Suprapubic skin (tissue), 4 donors: ENCODE measurements around the gene EVI2B. TPM values are rescaled to one million over a fixed set of nuclear protein-coding genes. Genes with fewer than 3 reads are reported as not detected.
"Not testable (repeated sequence)": the region's sequence is repeated elsewhere in the genome, so short reads cannot be mapped to it uniquely, and the experiment has no call there.

ENCODE experiments used
- DNase-seq, 2 donors: peaks; one replicate each; pipeline ENCODE4 v3.0.0-alpha.2; 2019; ENCODE audit warnings: low spot score in 2 of 2
- H3K27ac ChIP-seq: fragments of 200-600 bp; sonication (generic); one replicate; pipeline ENCODE4 v1.5.1; 2019
- H3K27me3 ChIP-seq: fragments of 200-600 bp; sonication (generic); one replicate; pipeline ENCODE4 v1.5.1; 2019
- H3K36me3 ChIP-seq: fragments of 200-600 bp; sonication (generic); one replicate; pipeline ENCODE4 v1.5.1; 2019
- H3K4me1 ChIP-seq: fragments of 200-600 bp; sonication (generic); one replicate; pipeline ENCODE4 v1.5.1; 2019
- H3K4me3 ChIP-seq: fragments of 200-600 bp; sonication (generic); one replicate; pipeline ENCODE4 v1.5.1; 2019; ENCODE audit warnings: mild to moderate bottlenecking
- H3K9me3 ChIP-seq: fragments of 200-600 bp; sonication (generic); one replicate; pipeline ENCODE4 v1.5.1; 2019
- CTCF ChIP-seq, 2 donors: fragments of 200-600 bp in 1 of 2; fragments of 450-650 bp in 1 of 2; sonication (generic) in 1 of 2; IDR thresholded peaks; one replicate each; pipeline ENCODE4 v1.5.1; 2016 to 2019; ENCODE audit warnings: antibody characterized with exemption in 2 of 2, mild to moderate bottlenecking in 1 of 2, moderate library complexity in 1 of 2
- EP300 ChIP-seq: sonication (generic); formaldehyde crosslinking; IDR thresholded peaks from one replicate; pipeline ENCODE4 v1.6.1; 2017; ENCODE audit warnings: antibody characterized with exemption
- POLR2A ChIP-seq, 2 donors: fragments of 450-650 bp; IDR thresholded peaks; one replicate each; pipeline ENCODE4 v1.6.1; 2017; ENCODE audit warnings: antibody characterized with exemption in 2 of 2, mild to moderate bottlenecking in 2 of 2, moderate library complexity in 2 of 2
- POLR2AphosphoS5 ChIP-seq, 3 donors: sonication (generic); formaldehyde crosslinking; IDR thresholded peaks; one replicate each; pipeline ENCODE4 v1.6.1; 2017; ENCODE audit warnings: antibody characterized with exemption in 3 of 3
- WGBS: methylation state at CpG from one replicate; pipeline ENCODE4 v1.1.5; 2018; 5-methylcytosine and 5-hydroxymethylcytosine counted together
- total RNA-seq, 4 donors: library from RNA; depleted of rRNA; stranded (reverse); fragments of >200 nt; gene quantifications; one replicate each; pipeline ENCODE4 v1.1.0, GENCODE V29; 2016

The EVI2B gene
- total RNA-seq = 1 to 10 TPM; 2.2 to 5.6 (median 3.7) TPM

- Histone ChIP-seq H3K27ac (peak within 1 kb of the TSS; percentile 32), H3K27me3 (no peaks in the 10 kb centered on the region), H3K4me1 (peaks cover 12% of the 10 kb centered on the region), H3K36me3 (no peaks in the 10 kb centered on the region), H3K9me3 (no peaks in the 10 kb centered on the region), H3K4me3 (peak within 1 kb of the TSS; percentile 27)
- TF ChIP-seq POLR2A (IDR thresholded peaks at IDR 0.05) (no peak), POLR2AphosphoS5 (IDR thresholded peaks at IDR 0.05) (no peak), CTCF (IDR thresholded peaks at IDR 0.05) (no peak)
- DNase-seq = no peak
- whole genome bisulfite sequencing = 40% methylated on average over 3 of the region's 3 CpGs
These were observed at the start of gene EVI2B for GRCh38 chr17:31313982-31314781. EVI2B (minus strand) TSS chr17:31314054; CDS start chr17:31305609, 8,445 bp downstream.

GRCh38 chr17:31357839-31358394 lies 44.1 kb upstream of the EVI2B start:
- no peaks in the 10 kb centered on the region for H3K27me3 ChIP-seq
- 80% methylated on average over 3 of the region's 3 CpGs for WGBS
- DNase-seq = no peak

DNA sequence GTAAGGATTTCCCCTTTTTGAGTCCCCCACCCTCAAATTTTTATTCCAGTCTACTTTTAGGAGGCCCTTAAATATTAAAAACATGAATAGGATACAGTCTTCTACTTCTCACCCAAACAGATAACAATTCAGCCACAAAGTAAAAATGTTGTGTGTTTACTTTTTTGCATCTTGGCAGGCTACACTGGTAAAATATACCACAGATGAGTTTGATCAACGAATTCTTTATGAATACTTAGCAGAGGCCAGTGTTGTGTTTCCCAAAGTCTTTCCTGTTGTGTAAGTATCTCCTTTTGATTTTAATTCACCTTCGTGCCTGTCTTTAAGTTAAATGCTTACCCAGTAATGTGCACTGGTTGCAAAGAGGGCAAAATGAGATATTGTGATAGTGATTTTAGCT lies 43.2 kb upstream of the EVI2B start:
- H3K36me3 ChIP-seq = peaks cover 66% of the 10 kb centered on the region
- H3K27me3 ChIP-seq = no peaks in the 10 kb centered on the region
- TF ChIP-seq EP300 (no peak), POLR2AphosphoS5 (IDR thresholded peaks at IDR 0.05) (no peak), CTCF (IDR thresholded peaks at IDR 0.05) (no peak), POLR2A (IDR thresholded peaks at IDR 0.05) (no peak)
- H3K27ac ChIP-seq = no peak overlapping the region
- no peaks in the 10 kb centered on the region for H3K9me3 ChIP-seq
- no peaks in the 10 kb centered on the region for H3K4me1 ChIP-seq
- DNase-seq = no peak
- 71% methylated on average over 2 of the region's 2 CpGs for WGBS
- H3K4me3 ChIP-seq = no peak overlapping the region

More at GRCh38 chr17:31357839-31358394, 44.1 kb upstream of the EVI2B start:
- H3K27ac ChIP-seq = no peak overlapping the region
- peaks cover 62% of the 10 kb centered on the region for H3K36me3 ChIP-seq
- H3K4me3 ChIP-seq = no peak overlapping the region
- no peaks in the 10 kb centered on the region for H3K4me1 ChIP-seq
- H3K9me3 ChIP-seq = no peaks in the 10 kb centered on the region
- TF ChIP-seq CTCF (IDR thresholded peaks at IDR 0.05) = no peak
- no peak for TF ChIP-seq EP300
- no peak for TF ChIP-seq POLR2AphosphoS5 (IDR thresholded peaks at IDR 0.05)
- no peak for TF ChIP-seq POLR2A (IDR thresholded peaks at IDR 0.05)

DNA sequence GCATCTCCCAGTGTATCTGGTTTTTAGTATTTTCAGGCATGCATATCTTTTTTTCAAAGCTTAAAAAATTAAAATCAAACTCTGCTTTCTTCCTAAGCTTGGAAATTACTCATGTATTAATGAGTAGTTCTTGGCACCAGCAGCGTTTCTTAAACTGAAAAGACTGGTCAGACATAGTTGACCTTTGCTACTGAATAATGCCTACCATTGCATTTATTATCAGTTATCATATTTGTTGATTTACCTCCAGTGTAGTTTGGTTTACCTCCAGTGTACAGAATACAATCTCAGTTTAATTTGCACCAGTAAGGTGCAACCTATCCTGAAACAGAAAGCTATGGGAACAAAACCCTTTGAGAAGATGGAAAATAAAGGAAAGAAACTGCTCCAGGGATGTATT lies 42.1 kb upstream of the EVI2B start:
- Histone ChIP-seq H3K27me3 (no peaks in the 10 kb centered on the region), H3K4me3 (no peak overlapping the region), H3K9me3 (no peaks in the 10 kb centered on the region), H3K4me1 (no peaks in the 10 kb centered on the region), H3K36me3 (peaks cover 66% of the 10 kb centered on the region), H3K27ac (no peak overlapping the region)
- WGBS = 65% methylated on average over 1 of the region's 1 CpG
- no peak for DNase-seq
- TF ChIP-seq CTCF (IDR thresholded peaks at IDR 0.05) (no peak), POLR2A (IDR thresholded peaks at IDR 0.05) (no peak), EP300 (no peak), POLR2AphosphoS5 (IDR thresholded peaks at IDR 0.05) (no peak)

GRCh38 chr17:31349454-31349853 lies 35.6 kb upstream of the EVI2B start:
- Histone ChIP-seq H3K9me3 (no peaks in the 10 kb centered on the region), H3K4me1 (no peaks in the 10 kb centered on the region), H3K4me3 (no peak overlapping the region), H3K27ac (no peak overlapping the region), H3K36me3 (peaks cover 56% of the 10 kb centered on the region), H3K27me3 (no peaks in the 10 kb centered on the region)
- DNase-seq = no peak
- TF ChIP-seq CTCF (IDR thresholded peaks at IDR 0.05) (no peak), EP300 (no peak), POLR2AphosphoS5 (IDR thresholded peaks at IDR 0.05) (no peak)

- H3K27me3 ChIP-seq, H3K4me1 ChIP-seq, H3K4me3 ChIP-seq, H3K27ac ChIP-seq, DNase-seq, H3K9me3 ChIP-seq: not testable (repeated sequence)
- WGBS = 97% methylated on average over 14 of the region's 34 CpGs
- peaks cover 36% of the 10 kb centered on the region for H3K36me3 ChIP-seq
These were observed 31.4 kb upstream of the EVI2B start for GRCh38 chr17:31345191-31345747.
